HepG2 (cell line): ENCODE data around the gene ZNF184. TPM values are rescaled to one million over a fixed set of nuclear protein-coding genes. Genes with fewer than 3 reads are reported as not detected.

Source experiments
- EED ChIP-seq: sonication (generic); formaldehyde crosslinking; IDR thresholded peaks from 2 replicates; pipeline ENCODE4 v1.5.0; 2020; ENCODE audit warnings: mild to moderate bottlenecking, missing genetic modification reagents
- NFYB ChIP-seq: sonication (generic); formaldehyde crosslinking; IDR thresholded peaks from 2 replicates; pipeline ENCODE4 v1.4.0; 2020; ENCODE audit warnings: missing genetic modification reagents
- SIN3A ChIP-seq: IDR thresholded peaks from 2 replicates; pipeline ENCODE4 v1.6.1; 2011; ENCODE audit warnings: low read depth, mild to moderate bottlenecking, control low read depth, low read length, borderline replicate concordance
- SIN3B ChIP-seq: fragments of 150-350 bp; IDR thresholded peaks from 2 replicates; pipeline ENCODE4 v1.6.1; 2014; ENCODE audit warnings: low read length
- SMAD9 ChIP-seq: sonication (generic); formaldehyde crosslinking; IDR thresholded peaks from 2 replicates; pipeline ENCODE4 v1.5.1; 2020; ENCODE audit warnings: mild to moderate bottlenecking, missing genetic modification reagents
- ZNF3 ChIP-seq: IDR thresholded peaks from 2 replicates; pipeline ENCODE4 v1.7.0; 2017; ENCODE audit warnings: inconsistent platforms
- ZNF383 ChIP-seq: sonication (generic); formaldehyde crosslinking; IDR thresholded peaks from 2 replicates; pipeline ENCODE4 v1.4.0; 2020; ENCODE audit warnings: missing genetic modification reagents, mild to moderate bottlenecking, borderline replicate concordance
- polyA plus RNA-seq, 8 experiments: library from polyadenylated mRNA; depleted of rRNA in 3 of 8; stranded (reverse) in 7 of 8; unstranded in 1 of 8; fragments of >200 nt; fragmentation: Illumina TruSeq in 4 of 8; extraction: Trizol in 4 of 8; gene quantifications; 2 replicates each; pipeline versions ENCODE4 v1.2.1 to v1.2.3, GENCODE V29; 2011 to 2016; ENCODE audit warnings: low read depth in 4 of 8, missing spikeins in 1 of 8, mixed read lengths in 1 of 8; ENCODE audit not compliant: insufficient read depth in 1 of 8
- total RNA-seq, 5 experiments: library from RNA; depleted of rRNA; stranded (reverse); fragments of >200 nt; fragmentation: Illumina TruSeq; extraction: Trizol; gene quantifications; 2 replicates each; pipeline ENCODE4 v1.2.3, GENCODE V29; 2016; ENCODE audit warnings: low read depth in 1 of 5
- TF ChIP-seq, protein P1 (sequence below): sonication (generic); formaldehyde crosslinking; IDR thresholded peaks from 2 replicates; pipeline ENCODE4 v1.8.0; 2022; ENCODE audit warnings: mild to moderate bottlenecking, missing genetic modification reagents, moderate library complexity
- TF ChIP-seq, protein P2 (sequence below): sonication (generic); formaldehyde crosslinking; IDR thresholded peaks from 2 replicates; pipeline ENCODE4 v1.5.0; 2020; ENCODE audit warnings: missing genetic modification reagents
- TF ChIP-seq, protein P3 (sequence below): sonication (generic); formaldehyde crosslinking; IDR thresholded peaks from 2 replicates; pipeline ENCODE4 v1.4.0; 2020; ENCODE audit warnings: missing genetic modification reagents
- TF ChIP-seq, protein P4 (sequence below): sonication (generic); formaldehyde crosslinking; IDR thresholded peaks from 2 replicates; pipeline ENCODE4 v1.4.0; 2020; ENCODE audit warnings: missing genetic modification reagents
- TF ChIP-seq, protein P5 (sequence below): sonication (generic); formaldehyde crosslinking; IDR thresholded peaks from 2 replicates; pipeline ENCODE4 v1.5.1; 2020; ENCODE audit warnings: missing genetic modification reagents, mild to moderate bottlenecking, borderline replicate concordance
- TF ChIP-seq, protein P6 (sequence below): sonication (generic); formaldehyde crosslinking; IDR thresholded peaks from 2 replicates; pipeline ENCODE4 v1.4.0; 2020; ENCODE audit warnings: mild to moderate bottlenecking, missing genetic modification reagents
- TF ChIP-seq, protein P7 (sequence below): sonication (generic); formaldehyde crosslinking; IDR thresholded peaks from 2 replicates; pipeline ENCODE4 v1.5.0; 2020; ENCODE audit warnings: mild to moderate bottlenecking, missing genetic modification reagents

The ZNF184 gene
- total and polyA plus RNA-seq, 2 of the 13 experiments (the other 11 are each of a cell fraction or from before 2014, with no cell fraction given): 2.1 to 10.1 TPM

DNA sequence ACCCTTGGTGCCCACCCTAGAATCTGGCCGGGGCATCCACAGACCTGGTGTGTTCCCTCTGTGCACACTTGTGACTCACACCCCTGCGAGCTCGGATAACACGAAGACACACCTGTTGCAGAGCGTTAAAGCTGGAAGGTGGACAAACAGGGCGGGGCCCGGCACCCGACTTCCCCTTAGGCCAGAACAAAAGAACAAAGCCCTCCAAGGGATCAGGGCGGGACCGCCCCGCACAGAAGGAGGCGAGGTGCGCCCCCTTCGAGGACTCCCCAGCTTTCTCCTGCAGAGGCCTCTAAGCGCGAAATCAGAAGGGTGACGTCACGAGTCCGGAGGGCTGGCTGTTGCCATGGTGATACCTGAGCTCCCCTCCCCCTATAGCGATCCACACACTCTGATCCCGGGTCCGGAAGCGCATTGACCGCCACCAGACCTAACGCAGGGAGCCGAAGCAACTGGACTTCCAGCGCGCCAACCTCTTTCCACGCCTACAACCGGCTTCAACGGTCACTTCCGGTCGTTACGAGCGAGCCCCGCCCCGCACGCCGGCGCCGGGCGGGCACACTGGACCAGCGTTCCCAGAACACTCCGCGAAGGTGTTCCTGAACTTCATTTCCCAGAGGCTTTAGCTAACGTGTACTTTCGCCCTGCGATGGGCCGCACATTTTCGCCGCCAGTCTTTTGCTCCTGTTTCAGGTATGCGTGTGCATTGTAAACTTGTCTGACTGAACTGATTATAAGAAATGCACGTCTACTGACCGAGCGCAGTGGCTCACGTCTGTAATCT, at the start of gene ZNF184 (continued):
- TF ChIP-seq SMAD9 (CRISPR knock-in tag) (no peak), ZNF383 (CRISPR knock-in tag) (peak; percentile 95; the same call in 1 of the 2 replicates), NFYB (CRISPR knock-in tag) (peak; percentile 59), SIN3A (peak; percentile 83; the same call in 1 of the 2 replicates), ZNF3 (peak; percentile 93), SIN3B (no peak), EED (peak; percentile 71)
- TF ChIP-seq, protein P1, sequence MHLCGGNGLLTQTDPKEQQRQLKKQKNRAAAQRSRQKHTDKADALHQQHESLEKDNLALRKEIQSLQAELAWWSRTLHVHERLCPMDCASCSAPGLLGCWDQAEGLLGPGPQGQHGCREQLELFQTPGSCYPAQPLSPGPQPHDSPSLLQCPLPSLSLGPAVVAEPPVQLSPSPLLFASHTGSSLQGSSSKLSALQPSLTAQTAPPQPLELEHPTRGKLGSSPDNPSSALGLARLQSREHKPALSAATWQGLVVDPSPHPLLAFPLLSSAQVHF (CRISPR knock-in tag): no peak; the same call in none of the 2 replicates
- TF ChIP-seq, protein P2, sequence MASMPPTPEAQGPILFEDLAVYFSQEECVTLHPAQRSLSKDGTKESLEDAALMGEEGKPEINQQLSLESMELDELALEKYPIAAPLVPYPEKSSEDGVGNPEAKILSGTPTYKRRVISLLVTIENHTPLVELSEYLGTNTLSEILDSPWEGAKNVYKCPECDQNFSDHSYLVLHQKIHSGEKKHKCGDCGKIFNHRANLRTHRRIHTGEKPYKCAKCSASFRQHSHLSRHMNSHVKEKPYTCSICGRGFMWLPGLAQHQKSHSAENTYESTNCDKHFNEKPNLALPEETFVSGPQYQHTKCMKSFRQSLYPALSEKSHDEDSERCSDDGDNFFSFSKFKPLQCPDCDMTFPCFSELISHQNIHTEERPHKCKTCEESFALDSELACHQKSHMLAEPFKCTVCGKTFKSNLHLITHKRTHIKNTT (CRISPR knock-in tag): no peak
- TF ChIP-seq, protein P3, sequence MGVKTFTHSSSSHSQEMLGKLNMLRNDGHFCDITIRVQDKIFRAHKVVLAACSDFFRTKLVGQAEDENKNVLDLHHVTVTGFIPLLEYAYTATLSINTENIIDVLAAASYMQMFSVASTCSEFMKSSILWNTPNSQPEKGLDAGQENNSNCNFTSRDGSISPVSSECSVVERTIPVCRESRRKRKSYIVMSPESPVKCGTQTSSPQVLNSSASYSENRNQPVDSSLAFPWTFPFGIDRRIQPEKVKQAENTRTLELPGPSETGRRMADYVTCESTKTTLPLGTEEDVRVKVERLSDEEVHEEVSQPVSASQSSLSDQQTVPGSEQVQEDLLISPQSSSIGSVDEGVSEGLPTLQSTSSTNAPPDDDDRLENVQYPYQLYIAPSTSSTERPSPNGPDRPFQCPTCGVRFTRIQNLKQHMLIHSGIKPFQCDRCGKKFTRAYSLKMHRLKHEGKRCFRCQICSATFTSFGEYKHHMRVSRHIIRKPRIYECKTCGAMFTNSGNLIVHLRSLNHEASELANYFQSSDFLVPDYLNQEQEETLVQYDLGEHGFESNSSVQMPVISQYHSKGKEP (CRISPR knock-in tag): no peak; the same call in 1 of the 2 replicates
- TF ChIP-seq, protein P4, sequence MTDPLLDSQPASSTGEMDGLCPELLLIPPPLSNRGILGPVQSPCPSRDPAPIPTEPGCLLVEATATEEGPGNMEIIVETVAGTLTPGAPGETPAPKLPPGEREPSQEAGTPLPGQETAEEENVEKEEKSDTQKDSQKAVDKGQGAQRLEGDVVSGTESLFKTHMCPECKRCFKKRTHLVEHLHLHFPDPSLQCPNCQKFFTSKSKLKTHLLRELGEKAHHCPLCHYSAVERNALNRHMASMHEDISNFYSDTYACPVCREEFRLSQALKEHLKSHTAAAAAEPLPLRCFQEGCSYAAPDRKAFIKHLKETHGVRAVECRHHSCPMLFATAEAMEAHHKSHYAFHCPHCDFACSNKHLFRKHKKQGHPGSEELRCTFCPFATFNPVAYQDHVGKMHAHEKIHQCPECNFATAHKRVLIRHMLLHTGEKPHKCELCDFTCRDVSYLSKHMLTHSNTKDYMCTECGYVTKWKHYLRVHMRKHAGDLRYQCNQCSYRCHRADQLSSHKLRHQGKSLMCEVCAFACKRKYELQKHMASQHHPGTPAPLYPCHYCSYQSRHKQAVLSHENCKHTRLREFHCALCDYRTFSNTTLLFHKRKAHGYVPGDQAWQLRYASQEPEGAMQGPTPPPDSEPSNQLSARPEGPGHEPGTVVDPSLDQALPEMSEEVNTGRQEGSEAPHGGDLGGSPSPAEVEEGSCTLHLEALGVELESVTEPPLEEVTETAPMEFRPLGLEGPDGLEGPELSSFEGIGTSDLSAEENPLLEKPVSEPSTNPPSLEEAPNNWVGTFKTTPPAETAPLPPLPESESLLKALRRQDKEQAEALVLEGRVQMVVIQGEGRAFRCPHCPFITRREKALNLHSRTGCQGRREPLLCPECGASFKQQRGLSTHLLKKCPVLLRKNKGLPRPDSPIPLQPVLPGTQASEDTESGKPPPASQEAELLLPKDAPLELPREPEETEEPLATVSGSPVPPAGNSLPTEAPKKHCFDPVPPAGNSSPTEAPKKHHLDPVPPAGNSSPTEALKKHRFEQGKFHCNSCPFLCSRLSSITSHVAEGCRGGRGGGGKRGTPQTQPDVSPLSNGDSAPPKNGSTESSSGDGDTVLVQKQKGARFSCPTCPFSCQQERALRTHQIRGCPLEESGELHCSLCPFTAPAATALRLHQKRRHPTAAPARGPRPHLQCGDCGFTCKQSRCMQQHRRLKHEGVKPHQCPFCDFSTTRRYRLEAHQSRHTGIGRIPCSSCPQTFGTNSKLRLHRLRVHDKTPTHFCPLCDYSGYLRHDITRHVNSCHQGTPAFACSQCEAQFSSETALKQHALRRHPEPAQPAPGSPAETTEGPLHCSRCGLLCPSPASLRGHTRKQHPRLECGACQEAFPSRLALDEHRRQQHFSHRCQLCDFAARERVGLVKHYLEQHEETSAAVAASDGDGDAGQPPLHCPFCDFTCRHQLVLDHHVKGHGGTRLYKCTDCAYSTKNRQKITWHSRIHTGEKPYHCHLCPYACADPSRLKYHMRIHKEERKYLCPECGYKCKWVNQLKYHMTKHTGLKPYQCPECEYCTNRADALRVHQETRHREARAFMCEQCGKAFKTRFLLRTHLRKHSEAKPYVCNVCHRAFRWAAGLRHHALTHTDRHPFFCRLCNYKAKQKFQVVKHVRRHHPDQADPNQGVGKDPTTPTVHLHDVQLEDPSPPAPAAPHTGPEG (CRISPR knock-in tag): peak; percentile 86
- TF ChIP-seq, protein P5, sequence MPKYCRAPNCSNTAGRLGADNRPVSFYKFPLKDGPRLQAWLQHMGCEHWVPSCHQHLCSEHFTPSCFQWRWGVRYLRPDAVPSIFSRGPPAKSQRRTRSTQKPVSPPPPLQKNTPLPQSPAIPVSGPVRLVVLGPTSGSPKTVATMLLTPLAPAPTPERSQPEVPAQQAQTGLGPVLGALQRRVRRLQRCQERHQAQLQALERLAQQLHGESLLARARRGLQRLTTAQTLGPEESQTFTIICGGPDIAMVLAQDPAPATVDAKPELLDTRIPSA (CRISPR knock-in tag): no peak; the same call in 1 of the 2 replicates
- TF ChIP-seq, protein P6, sequence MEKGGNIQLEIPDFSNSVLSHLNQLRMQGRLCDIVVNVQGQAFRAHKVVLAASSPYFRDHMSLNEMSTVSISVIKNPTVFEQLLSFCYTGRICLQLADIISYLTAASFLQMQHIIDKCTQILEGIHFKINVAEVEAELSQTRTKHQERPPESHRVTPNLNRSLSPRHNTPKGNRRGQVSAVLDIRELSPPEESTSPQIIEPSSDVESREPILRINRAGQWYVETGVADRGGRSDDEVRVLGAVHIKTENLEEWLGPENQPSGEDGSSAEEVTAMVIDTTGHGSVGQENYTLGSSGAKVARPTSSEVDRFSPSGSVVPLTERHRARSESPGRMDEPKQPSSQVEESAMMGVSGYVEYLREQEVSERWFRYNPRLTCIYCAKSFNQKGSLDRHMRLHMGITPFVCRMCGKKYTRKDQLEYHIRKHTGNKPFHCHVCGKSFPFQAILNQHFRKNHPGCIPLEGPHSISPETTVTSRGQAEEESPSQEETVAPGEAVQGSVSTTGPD (CRISPR knock-in tag): no peak
- TF ChIP-seq, protein P7, sequence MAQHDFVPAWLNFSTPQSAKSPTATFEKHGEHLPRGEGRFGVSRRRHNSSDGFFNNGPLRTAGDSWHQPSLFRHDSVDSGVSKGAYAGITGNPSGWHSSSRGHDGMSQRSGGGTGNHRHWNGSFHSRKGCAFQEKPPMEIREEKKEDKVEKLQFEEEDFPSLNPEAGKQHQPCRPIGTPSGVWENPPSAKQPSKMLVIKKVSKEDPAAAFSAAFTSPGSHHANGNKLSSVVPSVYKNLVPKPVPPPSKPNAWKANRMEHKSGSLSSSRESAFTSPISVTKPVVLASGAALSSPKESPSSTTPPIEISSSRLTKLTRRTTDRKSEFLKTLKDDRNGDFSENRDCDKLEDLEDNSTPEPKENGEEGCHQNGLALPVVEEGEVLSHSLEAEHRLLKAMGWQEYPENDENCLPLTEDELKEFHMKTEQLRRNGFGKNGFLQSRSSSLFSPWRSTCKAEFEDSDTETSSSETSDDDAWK (CRISPR knock-in tag): no peak
